IMR-90 (cell line): Measurements from ENCODE around the gene DMD. TPM values are rescaled to one million over a fixed set of nuclear protein-coding genes. Genes with fewer than 3 reads are reported as not detected.

Source experiments
- ATAC-seq: fragments of 200-7000 bp; cut with Tn5 transposase; 2 replicates; pipeline ENCODE4 v1.9.1; 2020; ENCODE audit warnings: low read depth, mild to moderate bottlenecking, moderate library complexity
- BruUV-seq: library from RNA; stranded (reverse); fragments of 400-500 nt; replicated peaks from 2 replicates; lab custom pipeline; 2021; lab: Mats Ljungman, UMichigan
- CTCF ChIA-PET: fragments of 300-600 bp; formaldehyde crosslinking; extraction: SDS; loops from one replicate; lab custom pipeline; 2021; ENCODE audit warnings: antibody characterized with exemption; lab: Yijun Ruan, JAX
- POLR2A ChIA-PET: fragments of 300-600 bp; sonication (Branson Sonifier 250); formaldehyde crosslinking; loops from one replicate; lab custom pipeline; 2022; ENCODE audit warnings: antibody characterized with exemption; ENCODE audit not compliant: unreplicated experiment; lab: Charles Lee
- DNase-seq: peaks from one replicate; pipeline ENCODE4 v3.0.0; 2013
- H2AFZ ChIP-seq: replicated peaks from 2 replicates; pipeline ENCODE3; 2013; ENCODE audit warnings: low read length, mild to moderate bottlenecking; ENCODE audit not compliant: poor library complexity
- H2AK5ac ChIP-seq: 2 replicates; pipeline ENCODE4 v1.6.1; 2013; ENCODE audit warnings: low read depth, low read length, inconsistent platforms
- H2AK9ac ChIP-seq: replicated peaks from 2 replicates; pipeline ENCODE3; 2013; ENCODE audit warnings: mild to moderate bottlenecking, low read depth, low read length, moderate library complexity; ENCODE audit not compliant: poor library complexity
- H2BK120ac ChIP-seq: 2 replicates; pipeline ENCODE4 v1.6.1; 2013; ENCODE audit warnings: low read depth, low read length, inconsistent platforms
- H2BK15ac ChIP-seq: 3 replicates; pipeline ENCODE4 v1.6.1; 2013; ENCODE audit warnings: low read depth, low read length, inconsistent platforms
- H2BK20ac ChIP-seq: 2 replicates; pipeline ENCODE4 v1.6.1; 2013; ENCODE audit warnings: low read depth, mild to moderate bottlenecking, inconsistent platforms, low read length, moderate library complexity
- H2BK5ac ChIP-seq: 2 replicates; pipeline ENCODE4 v1.6.1; 2013; ENCODE audit warnings: mild to moderate bottlenecking, low read depth, low read length, inconsistent platforms; ENCODE audit not compliant: poor library complexity, severe bottlenecking
- H3K14ac ChIP-seq: replicated peaks from 2 replicates; pipeline ENCODE4 v1.6.1; 2013; ENCODE audit warnings: low read depth, low read length, inconsistent platforms
- H3K18ac ChIP-seq: 2 replicates; pipeline ENCODE4 v1.6.1; 2013; ENCODE audit warnings: low read depth, low read length, control low read depth
- H3K23ac ChIP-seq: 2 replicates; pipeline ENCODE4 v1.6.1; 2013; ENCODE audit warnings: low read depth, low read length, inconsistent platforms
- H3K27ac ChIP-seq: 2 replicates; pipeline ENCODE4 v1.5.1; 2013; ENCODE audit warnings: mild to moderate bottlenecking, control low read depth, low read length; ENCODE audit not compliant: insufficient read depth
- H3K27me3 ChIP-seq: 2 replicates; pipeline ENCODE4 v1.6.1; 2013; ENCODE audit warnings: low read length; ENCODE audit not compliant: control insufficient read depth, insufficient read depth
- H3K36me3 ChIP-seq: 2 replicates; pipeline ENCODE4 v1.6.1; 2013; ENCODE audit warnings: low read length, mixed read lengths; ENCODE audit not compliant: control insufficient read depth, insufficient read depth
- H3K4ac ChIP-seq: 2 replicates; pipeline ENCODE4 v1.6.1; 2013; ENCODE audit warnings: low read depth, low read length, inconsistent platforms
- H3K4me1 ChIP-seq: 2 replicates; pipeline ENCODE4 v1.6.1; 2013; ENCODE audit warnings: low read length, mixed read lengths; ENCODE audit not compliant: control insufficient read depth, insufficient read depth
- H3K4me2 ChIP-seq: 2 replicates; pipeline ENCODE4 v1.6.1; 2013; ENCODE audit warnings: low read depth, mild to moderate bottlenecking, control low read depth, low read length, moderate library complexity
- H3K4me3 ChIP-seq: 2 replicates; pipeline ENCODE4 v1.5.1; 2013; ENCODE audit warnings: low read depth, mild to moderate bottlenecking, control low read depth, low read length, moderate library complexity; ENCODE audit not compliant: insufficient read depth
- H3K56ac ChIP-seq: 2 replicates; pipeline ENCODE4 v1.6.1; 2013; ENCODE audit warnings: low read length, inconsistent platforms; ENCODE audit not compliant: insufficient read depth; ENCODE audit errors: extremely low read depth
- H3K79me1 ChIP-seq, 2 experiments: 2 replicates each; pipeline ENCODE4 v1.6.1; 2013; ENCODE audit warnings: low read length in 2 of 2, inconsistent platforms in 1 of 2, low read depth in 1 of 2
- H3K9ac ChIP-seq: 2 replicates; pipeline ENCODE4 v1.6.1; 2013; ENCODE audit warnings: low read depth, low read length, control low read depth
- H3K9me1 ChIP-seq: 2 replicates; pipeline ENCODE4 v1.6.1; 2013; ENCODE audit warnings: low read length, inconsistent platforms; ENCODE audit not compliant: insufficient read depth
- H3K9me3 ChIP-seq: 2 replicates; pipeline ENCODE4 v1.6.1; 2013; ENCODE audit warnings: low read length; ENCODE audit not compliant: control insufficient read depth, insufficient read depth
- H4K20me1 ChIP-seq: 2 replicates; pipeline ENCODE4 v1.6.1; 2013; ENCODE audit warnings: low read length, inconsistent platforms; ENCODE audit not compliant: insufficient read depth
- H4K5ac ChIP-seq: 2 replicates; pipeline ENCODE4 v1.6.1; 2013; ENCODE audit warnings: mild to moderate bottlenecking, low read depth, low read length, control low read depth
- H4K8ac ChIP-seq, 2 experiments: 2 replicates each; pipeline ENCODE4 v1.6.1; 2013; ENCODE audit warnings: low read depth in 2 of 2, low read length in 2 of 2, control low read depth in 1 of 2, inconsistent platforms in 1 of 2
- H4K91ac ChIP-seq: 2 replicates; pipeline ENCODE4 v1.6.1; 2013; ENCODE audit warnings: low read depth, low read length, inconsistent platforms; ENCODE audit not compliant: insufficient read depth
- CHD1 ChIP-seq: IDR thresholded peaks from 2 replicates; pipeline ENCODE4 v1.6.1; 2012; ENCODE audit warnings: low read depth, low read length, improper control_type of control experiment
- WGBS, 2 experiments: methylation state at CpG; one replicate each; pipeline versions ENCODE4 v1.1.5 to v1.1.7; 2013; ENCODE audit warnings: missing lambda C conversion rate in 2 of 2; ENCODE audit not compliant: insufficient read length in 1 of 2; ENCODE audit errors: extremely low coverage in 2 of 2; 5-methylcytosine and 5-hydroxymethylcytosine counted together
- dilution Hi-C: fragments of 300-500 bp; cut with HindIII; formaldehyde crosslinking; loops from one replicate; pipeline ENCODE4 v1.14.3; 2018; ENCODE audit warnings: low sequenced_read_pairs; ENCODE audit not compliant: unreplicated experiment
- in situ Hi-C: fragments of 300-500 bp; cut with MboI; formaldehyde crosslinking; loops from 3 replicates; pipeline ENCODE4 v1.14.3; 2019; ENCODE audit warnings: low sequenced_read_pairs, inconsistent platforms, mixed read lengths
- intact Hi-C: fragments of 100-400 bp; cut with micrococcal nuclease; formaldehyde crosslinking; loops from 2 replicates; pipeline ENCODE4 v1.10.0; 2022
- polyA plus RNA-seq, 3 experiments: library from polyadenylated mRNA; depleted of rRNA; stranded (reverse); fragments of >200 nt; gene quantifications; 2 replicates each; pipeline ENCODE4 v1.2.3, GENCODE V29; 2012; ENCODE audit warnings: low replicate concordance in 1 of 3
- total RNA-seq: library from RNA; depleted of rRNA; stranded (reverse); fragments of >200 nt; gene quantifications from 2 replicates; pipeline ENCODE4 v1.2.3, GENCODE V29; 2012

The DMD gene
- total and polyA plus RNA-seq, 2 of the 4 experiments (the other 2 are of a cell fraction), result 6.6 to 11.8 TPM

DNA sequence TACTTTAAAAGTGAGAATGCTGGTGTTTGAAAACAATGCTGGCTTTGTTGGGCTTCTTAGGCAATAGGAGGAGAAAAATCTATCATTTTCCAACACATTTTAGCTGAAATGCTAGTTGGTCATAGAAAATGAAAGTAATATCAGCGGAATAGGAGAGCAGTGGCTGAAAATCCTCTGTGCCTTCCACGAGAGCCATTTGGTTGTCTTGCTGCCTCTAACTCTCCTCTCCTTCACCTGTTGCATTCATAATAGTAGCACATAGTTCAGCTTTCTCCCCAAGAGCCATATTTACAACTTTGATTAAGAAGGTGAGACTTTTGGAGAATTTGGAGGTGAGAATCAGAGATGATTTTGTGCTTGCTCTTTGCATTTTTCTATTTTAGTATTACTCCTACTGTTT is 1290.1 kb downstream of the DMD start:
- POLR2A ChIA-PET, result no interaction called here
- H3K27ac ChIP-seq, result no peak overlapping the region
- ATAC-seq (no peak), DNase-seq (no peak)
- no peak overlapping the region for H2AFZ ChIP-seq
- H2BK5ac ChIP-seq, result no peak overlapping the region
- H4K5ac ChIP-seq, result no peak overlapping the region
- CTCF ChIA-PET, result no interaction called here
- no peaks in the 10 kb centered on the region for H3K4me1 ChIP-seq
- H3K9ac ChIP-seq, result no peak overlapping the region
- intact Hi-C loops, result no loop called here
- no peaks in the 10 kb centered on the region for H3K27me3 ChIP-seq
- no peak for TF ChIP-seq CHD1
- H4K20me1 ChIP-seq, result no peaks in the 10 kb centered on the region
- WGBS, 2 experiments, result no CpG with 5 or more reads among the region's 2 CpGs
- no peak overlapping the region for H3K4ac ChIP-seq
- no peak overlapping the region for H4K91ac ChIP-seq
- no peak overlapping the region for H2BK15ac ChIP-seq
- no peaks in the 10 kb centered on the region for H3K79me1 ChIP-seq
- H3K9me1 ChIP-seq, result no peaks in the 10 kb centered on the region
- no peak overlapping the region for H2AK9ac ChIP-seq
- no peak overlapping the region for H3K4me3 ChIP-seq
- no peak overlapping the region for H3K18ac ChIP-seq
- no peak overlapping the region for H3K23ac ChIP-seq
- H3K14ac ChIP-seq, result no peak overlapping the region
- dilution Hi-C loops, result no loop called here
- H3K36me3 ChIP-seq, result no peaks in the 10 kb centered on the region
- H2BK120ac ChIP-seq, result no peak overlapping the region
- no peaks in the 10 kb centered on the region for H3K9me3 ChIP-seq
- H2AK5ac ChIP-seq, result no peak overlapping the region
- no peak overlapping the region for H2BK20ac ChIP-seq
- BruUV-seq, result no TSS peak
- H3K4me2 ChIP-seq, result no peak overlapping the region
- no peak overlapping the region for H3K56ac ChIP-seq
- no peak overlapping the region for H4K8ac ChIP-seq
- in situ Hi-C loops, result no loop called here
